Right lobe of liver (tissue), 6 donors: ENCODE results near the gene SPINT1. TPM values are rescaled to one million over a fixed set of nuclear protein-coding genes. Genes with fewer than 3 reads are reported as not detected.
A peak's percentile ranks its signal among the peaks of the same experiment; 100 is the strongest.
"Not testable (repeated sequence)": the region's sequence is repeated elsewhere in the genome, so short reads cannot be mapped to it uniquely, and the experiment has no call there.

Experiments used
- ATAC-seq, 4 donors: fragments of 200-7000 bp; cut with Tn5 transposase; one replicate each; pipeline ENCODE4 v1.9.1; 2020; ENCODE audit warnings: mild to moderate bottlenecking in 4 of 4, moderate library complexity in 4 of 4
- DNase-seq, 3 donors: peaks; one replicate each; pipeline ENCODE4 v3.0.0-alpha.2; 2020
- H3K27ac ChIP-seq, 3 donors: fragments of 200-600 bp; one replicate each; pipeline ENCODE4 v1.8.0; 2022
- H3K27me3 ChIP-seq, 2 donors: fragments of 200-600 bp; one replicate each; pipeline ENCODE4 v1.8.0; 2022
- H3K36me3 ChIP-seq, 4 donors: fragments of 200-600 bp; sonication (generic) in 1 of 4; one replicate each; pipeline versions ENCODE4 v1.5.1 to v1.8.0; 2017 to 2022; ENCODE audit warnings: control low read depth in 1 of 4
- H3K4me1 ChIP-seq, 4 donors: fragments of 200-600 bp; sonication (generic) in 1 of 4; one replicate each; pipeline versions ENCODE4 v1.5.1 to v1.8.0; 2017 to 2022; ENCODE audit warnings: control low read depth in 1 of 4
- H3K4me3 ChIP-seq, 3 donors: fragments of 200-600 bp; one replicate each; pipeline ENCODE4 v1.8.0; 2022
- H3K9me3 ChIP-seq, 4 donors: fragments of 200-600 bp; sonication (generic) in 1 of 4; one replicate each; pipeline versions ENCODE4 v1.5.1 to v1.8.0; 2017 to 2022; ENCODE audit warnings: control low read depth in 1 of 4
- POLR2A ChIP-seq: fragments of 450-650 bp; IDR thresholded peaks from one replicate; pipeline ENCODE4 v1.6.1; 2017; ENCODE audit warnings: antibody characterized with exemption, mild to moderate bottlenecking
- WGBS: methylation state at CpG from one replicate; pipeline ENCODE4 v1.1.6; 2018; ENCODE audit warnings: low coverage, low lambda C conversion rate; ENCODE audit not compliant: insufficient coverage; ENCODE audit errors: missing lambda C conversion rate; 5-methylcytosine and 5-hydroxymethylcytosine counted together
- intact Hi-C, 2 donors: fragments of 100-400 bp; cut with DNase I; formaldehyde crosslinking; loops; one replicate each; pipeline versions ENCODE4 v1.11.2 to v1.14.1; 2022
- total RNA-seq, 6 experiments: library from RNA; depleted of rRNA in 2 of 6; stranded (reverse); fragments of >200 nt in 2 of 6; fragmentation: NEBNext Ultra II Directional in 3 of 6; extraction: Animal tissue kit (Norgen Biotek cat#: 25700) in 3 of 6; gene quantifications; one replicate each; pipeline versions ENCODE4 v1.1.0 to v1.2.4, GENCODE V29; 2016 to 2023
- TF ChIP-seq, protein P1 (sequence below), 4 donors: fragments of 200-600 bp in 3 of 4; fragments of 450-650 bp in 1 of 4; IDR thresholded peaks; one replicate each; pipeline versions ENCODE4 v1.5.1 to v1.8.0; 2016 to 2022; ENCODE audit warnings: antibody characterized with exemption in 4 of 4, mild to moderate bottlenecking in 2 of 4
- donor health status: DM: no; HTN: yes; CAD: no.
- donor health status: DM: no; HTN: no; CAD: no.
- donor health status: DM: no; HTN: no; CAD: no.
- donor health status: DM: no; HTN: yes; CAD: no.
- donor health status: DM: no; HTN: yes; CAD: no.

The SPINT1 gene
- total RNA-seq, 6 experiments from 2014 or later = 1.1 to 7.9 (median 3.0) TPM

DNA sequence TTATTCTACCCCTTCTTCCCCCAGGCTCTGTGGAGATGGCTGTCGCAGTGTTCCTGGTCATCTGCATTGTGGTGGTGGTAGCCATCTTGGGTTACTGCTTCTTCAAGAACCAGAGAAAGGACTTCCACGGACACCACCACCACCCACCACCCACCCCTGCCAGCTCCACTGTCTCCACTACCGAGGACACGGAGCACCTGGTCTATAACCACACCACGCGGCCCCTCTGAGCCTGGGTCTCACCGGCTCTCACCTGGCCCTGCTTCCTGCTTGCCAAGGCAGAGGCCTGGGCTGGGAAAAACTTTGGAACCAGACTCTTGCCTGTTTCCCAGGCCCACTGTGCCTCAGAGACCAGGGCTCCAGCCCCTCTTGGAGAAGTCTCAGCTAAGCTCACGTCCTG, 12.9 kb downstream of the SPINT1 start:
- DNase-seq = no peak
- H3K27ac ChIP-seq = no peak overlapping the region

DNA sequence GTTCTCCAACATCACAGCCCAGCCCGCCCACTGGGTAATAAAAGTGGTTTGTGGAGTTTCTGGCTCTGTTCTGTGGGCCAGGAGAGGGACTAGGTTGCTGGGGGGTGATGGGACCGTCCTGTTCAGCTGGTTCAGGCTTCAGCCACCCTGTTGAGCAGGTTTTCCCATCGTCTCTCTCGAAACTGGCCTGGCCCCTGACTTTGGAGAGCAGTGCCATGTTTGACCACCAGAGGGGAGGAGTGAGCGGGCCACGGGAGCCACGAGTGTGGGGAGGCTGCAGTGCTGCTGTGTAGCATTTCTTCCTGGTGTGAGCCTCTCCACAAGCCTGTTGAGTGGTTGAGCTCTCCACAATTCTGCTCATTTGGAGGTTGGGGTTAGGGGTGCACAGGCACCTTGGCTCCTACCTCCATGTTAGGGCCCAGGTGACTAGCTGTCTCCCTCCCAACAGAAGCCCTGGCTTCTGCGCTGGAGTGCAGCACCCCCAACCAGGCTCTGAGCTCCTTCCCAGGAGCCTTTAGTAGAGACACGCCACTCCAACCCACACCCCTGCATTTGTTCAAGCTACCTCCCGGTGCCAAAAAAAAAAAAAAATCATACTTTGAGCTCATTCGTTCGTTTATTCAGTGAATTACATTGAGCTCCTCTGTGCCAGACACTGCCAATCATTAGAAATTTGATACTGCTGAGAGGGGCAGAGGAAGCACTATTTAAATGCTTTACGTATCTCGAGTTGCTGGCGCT, 13.9 kb downstream of the SPINT1 start:
- H3K36me3 ChIP-seq = no peaks in the 10 kb centered on the region
- TF ChIP-seq, protein P1, sequence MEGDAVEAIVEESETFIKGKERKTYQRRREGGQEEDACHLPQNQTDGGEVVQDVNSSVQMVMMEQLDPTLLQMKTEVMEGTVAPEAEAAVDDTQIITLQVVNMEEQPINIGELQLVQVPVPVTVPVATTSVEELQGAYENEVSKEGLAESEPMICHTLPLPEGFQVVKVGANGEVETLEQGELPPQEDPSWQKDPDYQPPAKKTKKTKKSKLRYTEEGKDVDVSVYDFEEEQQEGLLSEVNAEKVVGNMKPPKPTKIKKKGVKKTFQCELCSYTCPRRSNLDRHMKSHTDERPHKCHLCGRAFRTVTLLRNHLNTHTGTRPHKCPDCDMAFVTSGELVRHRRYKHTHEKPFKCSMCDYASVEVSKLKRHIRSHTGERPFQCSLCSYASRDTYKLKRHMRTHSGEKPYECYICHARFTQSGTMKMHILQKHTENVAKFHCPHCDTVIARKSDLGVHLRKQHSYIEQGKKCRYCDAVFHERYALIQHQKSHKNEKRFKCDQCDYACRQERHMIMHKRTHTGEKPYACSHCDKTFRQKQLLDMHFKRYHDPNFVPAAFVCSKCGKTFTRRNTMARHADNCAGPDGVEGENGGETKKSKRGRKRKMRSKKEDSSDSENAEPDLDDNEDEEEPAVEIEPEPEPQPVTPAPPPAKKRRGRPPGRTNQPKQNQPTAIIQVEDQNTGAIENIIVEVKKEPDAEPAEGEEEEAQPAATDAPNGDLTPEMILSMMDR (IDR thresholded peaks at IDR 0.05) = peak; percentile 89 to 92 (median 91)
- no peak for TF ChIP-seq POLR2A
- 29% methylated on average over 8 of the region's 15 CpGs for WGBS

More for the DNA sequence above, 12.9 kb downstream of the SPINT1 start:
- intact Hi-C loops = loop anchor here in 1 of 2 donors (5.0 kb wide), 1 partner anchor 36 kb away; the partner anchor contains the start of gene VPS18
- Histone ChIP-seq H3K36me3 (no peaks in the 10 kb centered on the region), H3K4me1 (no peaks in the 10 kb centered on the region), H3K27me3 (no peaks in the 10 kb centered on the region), H3K4me3 (no peak overlapping the region), H3K9me3 (no peaks in the 10 kb centered on the region)
- TF ChIP-seq, protein P1 (IDR thresholded peaks at IDR 0.05) = no peak
- TF ChIP-seq POLR2A = no peak
- no peak for ATAC-seq
- 63% methylated on average over 3 of the region's 8 CpGs for WGBS

DNA sequence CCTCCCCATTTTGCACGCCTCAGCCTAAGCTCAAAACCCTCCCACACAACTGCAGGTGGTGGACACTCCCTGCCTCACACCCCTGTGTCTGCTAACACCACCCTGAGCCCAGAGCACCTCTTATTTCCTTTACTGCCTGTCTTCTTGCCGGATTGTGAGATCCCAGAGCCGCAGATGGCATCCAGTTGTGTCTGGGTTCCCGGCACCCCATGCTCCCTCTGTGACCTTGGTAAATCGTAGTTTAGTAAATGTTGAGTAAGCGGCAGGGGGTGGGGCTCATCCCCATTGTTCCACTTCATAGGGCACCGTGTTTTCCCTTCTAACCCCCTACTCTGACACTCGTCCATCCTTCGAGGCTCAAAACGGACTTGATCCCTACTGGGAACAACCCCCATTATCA, 14.9 kb downstream of the SPINT1 start:
- H3K36me3 ChIP-seq = no peaks in the 10 kb centered on the region
- 44% methylated on average over 9 of the region's 10 CpGs for WGBS

More for the DNA sequence above, 13.9 kb downstream of the SPINT1 start:
- intact Hi-C loops = loop anchor here in 1 of 2 donors (5.0 kb wide), 1 partner anchor 35 kb away; the partner anchor contains the start of gene VPS18
- Histone ChIP-seq H3K27ac (no peak overlapping the region), H3K9me3 (no peaks in the 10 kb centered on the region), H3K4me3 (no peak overlapping the region), H3K27me3 (no peaks in the 10 kb centered on the region), H3K4me1 (no peaks in the 10 kb centered on the region)
- ATAC-seq = peak; percentile 87 to 94 (median 91)
- DNase-seq = peak; percentile 65 to 75 (median 73)

DNA sequence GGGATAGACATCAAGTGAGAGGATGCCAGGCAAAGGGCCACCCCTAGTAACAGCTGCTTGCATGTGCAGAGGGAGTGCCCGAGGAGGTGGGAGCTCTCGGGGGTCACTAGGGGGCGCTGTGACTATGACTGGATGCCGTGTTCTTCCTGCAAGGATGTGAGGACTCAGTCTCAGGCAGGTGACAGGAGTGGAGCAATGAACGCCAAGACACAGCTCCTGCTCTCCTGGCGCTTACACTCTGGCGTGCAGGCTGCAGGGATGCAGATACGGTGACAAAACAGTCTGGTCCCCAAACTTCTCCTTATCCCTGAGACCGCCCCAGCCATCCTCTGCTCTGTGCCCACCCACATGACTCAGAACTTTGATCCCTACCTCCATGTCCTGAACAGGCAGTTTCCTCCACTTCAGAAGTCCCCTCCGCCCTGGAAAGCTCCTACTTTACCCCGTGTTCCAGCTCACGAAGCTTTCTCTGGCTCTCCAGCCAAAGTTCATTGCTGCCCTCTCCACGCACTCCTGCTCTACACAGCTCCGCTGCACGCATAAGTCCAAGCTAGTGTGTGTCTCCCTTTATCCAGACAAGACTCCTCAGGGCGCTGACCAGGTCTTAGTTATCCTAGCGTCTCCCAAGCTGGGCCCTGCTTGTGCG, 15.5 kb downstream of the SPINT1 start:
- Histone ChIP-seq H3K36me3 (no peaks in the 10 kb centered on the region), H3K4me3 (no peak overlapping the region), H3K27ac (no peak overlapping the region), H3K4me1 (no peaks in the 10 kb centered on the region), H3K9me3 (no peaks in the 10 kb centered on the region), H3K27me3 (no peaks in the 10 kb centered on the region)
- DNase-seq = peak; percentile 74 to 76 (median 75)
- TF ChIP-seq, protein P1 (IDR thresholded peaks at IDR 0.05) = peak; percentile 49 to 75 (median 69)
- no peak for TF ChIP-seq POLR2A
- 34% methylated on average over 10 of the region's 18 CpGs for WGBS
- ATAC-seq = peak; percentile 73 to 78 (median 76)
- intact Hi-C loops = loop anchor here in 1 of 2 donors (5.0 kb wide), 1 partner anchor 33 kb away; the partner anchor contains the start of gene VPS18

More for the DNA sequence above, 14.9 kb downstream of the SPINT1 start:
- H3K4me1 ChIP-seq = no peaks in the 10 kb centered on the region
- intact Hi-C loops = loop anchor here in 1 of 2 donors (5.0 kb wide), 1 partner anchor 34 kb away; the partner anchor contains the start of gene VPS18
- no peak for DNase-seq
- no peak for ATAC-seq
- H3K9me3 ChIP-seq = no peaks in the 10 kb centered on the region
- TF ChIP-seq, protein P1 (IDR thresholded peaks at IDR 0.05) = no peak
- no peak overlapping the region for H3K4me3 ChIP-seq
- no peaks in the 10 kb centered on the region for H3K27me3 ChIP-seq
- no peak overlapping the region for H3K27ac ChIP-seq

DNA sequence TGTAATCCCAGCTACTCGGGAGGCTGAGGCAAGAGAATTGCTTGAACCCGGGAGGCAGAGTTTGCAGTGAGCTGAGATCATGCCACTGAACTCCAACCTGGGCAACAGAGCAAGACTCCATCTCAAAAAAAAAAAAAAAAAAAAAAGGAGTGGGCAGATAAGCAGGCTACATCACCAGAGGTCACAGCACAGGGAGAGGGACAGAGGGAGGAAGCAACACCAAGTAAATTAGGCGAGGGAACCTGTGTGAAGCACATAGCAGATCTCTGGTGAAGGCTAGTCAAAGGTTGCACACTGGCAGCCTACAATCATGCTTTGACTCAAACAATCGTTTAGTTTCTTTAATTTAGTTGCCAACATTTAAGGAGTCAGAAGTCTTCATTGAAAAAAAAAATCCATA, 17.3 kb downstream of the SPINT1 start:
- H3K36me3 ChIP-seq, H3K4me3 ChIP-seq, H3K27me3 ChIP-seq, DNase-seq, intact Hi-C loops, H3K4me1 ChIP-seq, H3K9me3 ChIP-seq, ATAC-seq, H3K27ac ChIP-seq: not testable (repeated sequence)
- 66% methylated on average over 4 of the region's 4 CpGs for whole genome bisulfite sequencing
